Caco-2 (cell line): Measurements from ENCODE around the gene HTT. TPM values are rescaled to one million over a fixed set of nuclear protein-coding genes. Genes with fewer than 3 reads are reported as not detected.

Experiments
- BruUV-seq: library from RNA; stranded (reverse); fragments of 400-500 nt; replicated peaks from 2 replicates; lab custom pipeline; 2021; lab: Mats Ljungman, UMichigan
- CTCF ChIA-PET: fragments of 300-600 bp; sonication (Branson Sonifier 250); formaldehyde crosslinking; loops from one replicate; lab custom pipeline; 2022; ENCODE audit warnings: antibody characterized with exemption; lab: Charles Lee
- POLR2A ChIA-PET: fragments of 300-600 bp; sonication (Branson Sonifier 250); formaldehyde crosslinking; loops from one replicate; lab custom pipeline; 2022; ENCODE audit warnings: antibody characterized with exemption; lab: Charles Lee
- DNase-seq, 2 experiments: peaks; one replicate each; pipeline versions ENCODE4 v3.0.0 to v3.0.0-alpha.2; 2020 to 2022
- H3K27me3 ChIP-seq: replicated peaks from 2 replicates; pipeline ENCODE4 v1.6.0; 2011; ENCODE audit warnings: low read length; ENCODE audit not compliant: control insufficient read depth, insufficient read depth
- H3K36me3 ChIP-seq: 2 replicates; pipeline ENCODE4 v1.5.1; 2011; ENCODE audit warnings: low read length; ENCODE audit not compliant: control insufficient read depth, insufficient read depth
- H3K4me1 ChIP-seq: fragments of 250-450 bp; sonication (Bioruptor Pico); 2 replicates; pipeline ENCODE4 v1.5.1; 2020; ENCODE audit warnings: mild to moderate bottlenecking
- H3K4me3 ChIP-seq: 2 replicates; pipeline ENCODE4 v1.5.1; 2011; ENCODE audit warnings: low read depth, mild to moderate bottlenecking, control low read depth, low read length
- H3K9me3 ChIP-seq: fragments of 250-450 bp; sonication (Bioruptor Pico); 2 replicates; pipeline ENCODE4 v1.5.1; 2020; ENCODE audit warnings: mild to moderate bottlenecking, moderate library complexity
- H3K27ac Mint-ChIP-seq: one replicate; pipeline ENCODE4 v1.8.0; 2022; ENCODE audit warnings: mixed read lengths; ENCODE audit not compliant: unreplicated experiment
- H3K27me3 Mint-ChIP-seq: one replicate; pipeline ENCODE4 v1.8.0; 2022; ENCODE audit warnings: mixed read lengths; ENCODE audit not compliant: insufficient read depth, unreplicated experiment
- H3K36me3 Mint-ChIP-seq: one replicate; pipeline ENCODE4 v1.8.0; 2022; ENCODE audit warnings: mild to moderate bottlenecking, mixed read lengths; ENCODE audit not compliant: insufficient read depth, unreplicated experiment
- H3K4me1 Mint-ChIP-seq: one replicate; pipeline ENCODE4 v1.8.0; 2022; ENCODE audit warnings: low read depth, mixed read lengths; ENCODE audit not compliant: unreplicated experiment
- H3K4me3 Mint-ChIP-seq: one replicate; pipeline ENCODE4 v1.8.0; 2022; ENCODE audit warnings: mild to moderate bottlenecking, moderate library complexity, mixed read lengths; ENCODE audit not compliant: unreplicated experiment
- H3K9me3 Mint-ChIP-seq: one replicate; pipeline ENCODE4 v1.8.0; 2022; ENCODE audit warnings: mixed read lengths; ENCODE audit not compliant: unreplicated experiment
- intact Hi-C: fragments of 100-400 bp; cut with micrococcal nuclease; formaldehyde crosslinking; loops from one replicate; pipeline ENCODE4 v1.10.0; 2022; ENCODE audit not compliant: unreplicated experiment
- total RNA-seq: library from RNA; stranded (reverse); gene quantifications from 2 replicates; pipeline ENCODE4 v1.2.3, GENCODE V29; 2022
- TF ChIP-seq, protein P1 (sequence below), 2 experiments: fragments of 200-600 bp in 1 of 2; IDR thresholded peaks; 1 replicate in 1 of 2; 2 replicates in 1 of 2; pipeline versions ENCODE4 v1.5.1 to v1.8.0; 2011 to 2022; ENCODE audit warnings: antibody characterized with exemption in 1 of 2, control low read depth in 1 of 2, inconsistent platforms in 1 of 2, low read depth in 1 of 2, low read length in 1 of 2, mild to moderate bottlenecking in 1 of 2, moderate library complexity in 1 of 2; ENCODE audit not compliant: insufficient read depth in 1 of 2, severe bottlenecking in 1 of 2, unreplicated experiment in 1 of 2

HTT gene
- total RNA-seq, 1 experiment from 2014 or later: 63.3 TPM

GRCh38 chr4:3246458-3247398 lies 172.2 kb downstream of the HTT start:
- TF ChIP-seq, protein P1, sequence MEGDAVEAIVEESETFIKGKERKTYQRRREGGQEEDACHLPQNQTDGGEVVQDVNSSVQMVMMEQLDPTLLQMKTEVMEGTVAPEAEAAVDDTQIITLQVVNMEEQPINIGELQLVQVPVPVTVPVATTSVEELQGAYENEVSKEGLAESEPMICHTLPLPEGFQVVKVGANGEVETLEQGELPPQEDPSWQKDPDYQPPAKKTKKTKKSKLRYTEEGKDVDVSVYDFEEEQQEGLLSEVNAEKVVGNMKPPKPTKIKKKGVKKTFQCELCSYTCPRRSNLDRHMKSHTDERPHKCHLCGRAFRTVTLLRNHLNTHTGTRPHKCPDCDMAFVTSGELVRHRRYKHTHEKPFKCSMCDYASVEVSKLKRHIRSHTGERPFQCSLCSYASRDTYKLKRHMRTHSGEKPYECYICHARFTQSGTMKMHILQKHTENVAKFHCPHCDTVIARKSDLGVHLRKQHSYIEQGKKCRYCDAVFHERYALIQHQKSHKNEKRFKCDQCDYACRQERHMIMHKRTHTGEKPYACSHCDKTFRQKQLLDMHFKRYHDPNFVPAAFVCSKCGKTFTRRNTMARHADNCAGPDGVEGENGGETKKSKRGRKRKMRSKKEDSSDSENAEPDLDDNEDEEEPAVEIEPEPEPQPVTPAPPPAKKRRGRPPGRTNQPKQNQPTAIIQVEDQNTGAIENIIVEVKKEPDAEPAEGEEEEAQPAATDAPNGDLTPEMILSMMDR (IDR thresholded peaks at IDR 0.05; ENCODE audit: insufficient read depth in 1 of 2, low read depth in 1 of 2, low read length in 1 of 2, severe bottlenecking in 1 of 2, unreplicated experiment in 1 of 2): peak in 1 of 2 experiments; percentile 8
- intact Hi-C loops: no loop called here
- no peak for DNase-seq
- no peak overlapping the region for H3K4me3 Mint-ChIP-seq
- Histone ChIP-seq H3K9me3 (no peaks in the 10 kb centered on the region), H3K27me3 (no peaks in the 10 kb centered on the region), H3K4me3 (no peak overlapping the region), H3K36me3 (no peaks in the 10 kb centered on the region), H3K4me1 (no peaks in the 10 kb centered on the region)
- ChIA-PET POLR2A (no interaction called here), CTCF (interaction anchor here (0.5 kb wide), 1 partner anchor 228 kb away, joined by 4 read pairs; no protein-coding TSS in a partner anchor)
- no peaks in the 10 kb centered on the region for H3K4me1 Mint-ChIP-seq
- H3K9me3 Mint-ChIP-seq: no peaks in the 10 kb centered on the region
- H3K36me3 Mint-ChIP-seq: peaks cover 13% of the 10 kb centered on the region
- H3K27ac Mint-ChIP-seq: no peak overlapping the region
- no TSS peak for BruUV-seq
- no peaks in the 10 kb centered on the region for H3K27me3 Mint-ChIP-seq

GRCh38 chr4:3247399-3248177 lies 173.1 kb downstream of the HTT start:
- ChIA-PET CTCF (interaction anchor here (0.5 kb wide), 1 partner anchor 227 kb away, joined by 4 read pairs; no protein-coding TSS in a partner anchor), POLR2A (no interaction called here)
- TF ChIP-seq, protein P1 (IDR thresholded peaks at IDR 0.05; ENCODE audit: insufficient read depth in 1 of 2, low read depth in 1 of 2, low read length in 1 of 2, severe bottlenecking in 1 of 2, unreplicated experiment in 1 of 2): no peak
- Histone ChIP-seq H3K9me3 (no peaks in the 10 kb centered on the region), H3K27me3 (no peaks in the 10 kb centered on the region), H3K4me1 (no peaks in the 10 kb centered on the region), H3K4me3 (no peak overlapping the region), H3K36me3 (no peaks in the 10 kb centered on the region)
- Mint-ChIP-seq H3K27ac (no peak overlapping the region), H3K4me1 (no peaks in the 10 kb centered on the region), H3K9me3 (no peaks in the 10 kb centered on the region), H3K36me3 (peaks cover 5% of the 10 kb centered on the region), H3K4me3 (no peak overlapping the region), H3K27me3 (no peaks in the 10 kb centered on the region)
- DNase-seq: no peak
- intact Hi-C loops: no loop called here
- no TSS peak for BruUV-seq

GRCh38 chr4:3248178-3248480 lies 173.6 kb downstream of the HTT start:
- Histone ChIP-seq H3K4me1 (no peaks in the 10 kb centered on the region), H3K27me3 (no peaks in the 10 kb centered on the region), H3K9me3 (no peaks in the 10 kb centered on the region), H3K4me3 (no peak overlapping the region), H3K36me3 (no peaks in the 10 kb centered on the region)
- no peaks in the 10 kb centered on the region for H3K4me1 Mint-ChIP-seq
- ChIA-PET CTCF (no interaction called here), POLR2A (no interaction called here)
- no peak for DNase-seq
- peaks cover 5% of the 10 kb centered on the region for H3K36me3 Mint-ChIP-seq
- intact Hi-C loops: no loop called here
- H3K27ac Mint-ChIP-seq: no peak overlapping the region
- no peaks in the 10 kb centered on the region for H3K27me3 Mint-ChIP-seq
- no peak overlapping the region for H3K4me3 Mint-ChIP-seq
- TF ChIP-seq, protein P1 (IDR thresholded peaks at IDR 0.05; ENCODE audit: insufficient read depth in 1 of 2, low read depth in 1 of 2, low read length in 1 of 2, severe bottlenecking in 1 of 2, unreplicated experiment in 1 of 2): no peak
- no peaks in the 10 kb centered on the region for H3K9me3 Mint-ChIP-seq
- no TSS peak for BruUV-seq
